ENCODE measurements around the gene AGPS.
"Not testable (repeated sequence)": the region's sequence is repeated elsewhere in the genome, so short reads cannot be mapped to it uniquely, and the experiment has no call there.

Gene AGPS

DNA sequence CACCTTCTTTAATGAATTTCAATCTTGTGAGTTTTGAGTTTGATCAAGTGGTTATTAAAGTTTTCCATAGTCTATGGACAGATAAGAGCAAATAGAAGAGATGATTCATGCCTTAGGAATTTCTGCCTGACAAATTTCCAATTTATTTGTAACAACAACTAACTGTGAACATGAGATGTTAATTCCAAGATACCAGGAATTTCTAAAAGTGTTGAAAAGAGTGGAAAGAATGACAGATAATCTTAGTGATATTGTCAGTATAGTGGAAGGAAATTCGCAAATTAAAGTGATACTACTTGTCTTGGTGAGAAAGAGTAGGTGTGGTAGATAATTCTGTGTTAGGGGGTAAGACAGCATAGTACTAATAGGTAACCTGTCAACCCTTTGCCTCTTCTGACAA, 82.4 kb downstream of the AGPS start:
- DNase-seq (ENCODE audit: low read depth), result peak; percentile 66

GRCh38 chr2:177476897-177477296, 84.3 kb downstream of the AGPS start:
- DNase-seq (ENCODE audit: low read depth), result no peak

DNA sequence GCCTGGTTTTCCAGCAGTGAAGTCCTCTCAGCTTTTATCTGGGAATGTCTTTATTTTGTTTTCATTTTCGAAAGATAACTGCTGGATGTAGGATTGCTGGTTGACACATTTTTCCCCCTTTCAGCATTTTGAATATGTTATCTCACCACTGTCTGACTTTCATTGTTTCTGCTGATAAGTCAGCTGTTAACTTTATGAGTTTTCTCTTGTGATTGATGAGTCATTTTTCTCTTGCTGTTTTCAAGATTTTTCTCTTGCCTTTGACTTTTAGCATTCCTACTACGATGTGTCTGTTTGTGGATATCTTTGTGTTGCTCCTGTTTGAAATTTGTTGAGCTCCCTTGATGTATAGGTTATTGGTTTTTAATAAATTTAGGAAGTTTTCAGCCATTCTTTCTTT, 85.5 kb downstream of the AGPS start:
- no peak for DNase-seq (ENCODE audit: low read depth)

DNA sequence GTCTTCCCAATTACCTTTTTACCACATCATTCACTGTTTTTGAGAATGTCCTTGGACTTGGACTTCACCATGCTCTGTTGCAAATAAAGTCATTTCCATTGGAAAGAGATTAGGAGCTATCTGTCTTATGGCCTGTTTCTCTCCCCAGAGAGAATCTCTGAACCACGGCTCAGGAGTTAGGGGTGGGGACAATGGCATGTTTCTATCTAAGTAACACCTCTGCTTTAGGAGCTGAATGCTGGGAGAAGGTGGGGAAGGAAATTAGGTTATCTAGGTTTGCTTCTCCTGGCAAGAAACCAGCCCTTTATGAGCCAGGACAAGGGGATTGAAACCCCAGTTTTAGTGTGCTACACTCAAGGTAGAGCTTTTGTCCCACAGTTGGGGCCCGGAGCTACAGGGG, 86.3 kb downstream of the AGPS start:
- no peak for DNase-seq (ENCODE audit: low read depth)

DNA sequence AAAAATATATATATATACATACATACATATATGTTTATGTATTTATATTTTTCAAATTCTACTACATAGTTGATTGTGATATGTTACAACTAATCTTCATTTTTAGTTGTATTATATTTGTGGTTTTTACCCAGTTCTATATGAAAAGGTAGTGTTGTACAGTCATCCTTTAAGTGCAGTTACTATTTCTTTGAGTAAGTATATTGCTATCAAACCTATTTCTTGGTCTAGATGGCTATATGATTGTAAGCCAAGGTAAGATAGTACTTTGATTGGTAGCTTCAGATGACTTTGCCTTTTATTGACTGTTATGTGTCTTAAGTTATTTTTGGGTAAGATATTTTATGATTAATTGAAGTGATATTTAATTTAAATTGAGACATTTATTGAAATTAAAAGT, 89.6 kb downstream of the AGPS start:
- no peak for DNase-seq (ENCODE audit: low read depth)

DNA sequence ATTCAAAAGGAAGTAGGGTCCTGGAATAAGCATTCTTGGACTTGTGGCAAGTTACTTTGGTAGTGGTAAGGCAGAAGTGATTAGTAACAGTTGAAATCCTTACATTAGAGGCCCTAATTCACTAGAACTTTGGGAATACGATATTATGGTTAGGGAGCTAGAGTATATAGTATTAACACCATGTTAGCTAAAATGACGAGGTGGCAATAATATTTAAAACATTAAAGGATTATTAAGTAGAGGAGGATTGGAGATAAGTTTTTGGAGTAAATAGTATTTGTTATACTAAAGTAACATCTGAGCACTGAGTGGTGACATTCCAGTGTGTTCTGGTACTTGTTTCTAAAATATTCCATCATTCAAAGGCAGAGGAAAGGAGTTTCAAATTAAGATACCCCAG, 91.0 kb downstream of the AGPS start:
- no peak for DNase-seq (ENCODE audit: low read depth)

- DNase-seq (ENCODE audit: low read depth), result peak; percentile 61
These were observed 91.7 kb downstream of the AGPS start for GRCh38 chr2:177484180-177484795.

- not testable (repeated sequence) for DNase-seq (ENCODE audit: low read depth)
These were observed 93.1 kb downstream of the AGPS start for GRCh38 chr2:177485657-177486056.

DNA sequence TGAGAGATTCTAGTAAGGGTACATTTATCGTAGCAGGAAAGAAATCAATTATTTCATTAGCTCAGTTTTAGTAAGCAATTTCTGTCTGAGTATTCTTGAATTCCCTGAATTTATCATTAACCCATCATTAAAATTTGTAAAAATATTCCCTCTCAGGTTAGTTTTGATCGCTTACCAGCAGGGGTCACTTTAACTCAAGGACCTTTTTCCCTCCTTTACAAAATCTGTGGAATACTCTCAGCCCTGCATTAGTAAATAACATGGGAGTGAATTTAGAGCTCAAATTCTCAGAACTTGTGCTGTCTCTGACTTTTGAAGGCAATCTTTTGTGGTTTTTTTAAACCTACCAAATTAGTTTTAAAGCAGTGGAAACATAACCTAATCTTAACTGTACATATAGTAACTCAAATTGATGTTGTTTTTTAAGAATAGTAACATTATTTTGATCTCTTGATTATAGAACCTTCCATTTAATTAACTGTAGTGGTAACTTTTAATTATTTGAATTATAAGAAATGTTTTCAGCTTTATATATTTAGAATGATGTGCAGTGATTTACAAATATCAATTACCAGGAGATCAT, 97.2 kb downstream of the AGPS start:
- DNase-seq (ENCODE audit: low read depth), result peak; percentile 35

GRCh38 chr2:177495945-177496344, 103.4 kb downstream of the AGPS start:
- DNase-seq (ENCODE audit: low read depth), result no peak

- no peak for DNase-seq (ENCODE audit: low read depth)
These were observed 104.3 kb downstream of the AGPS start for GRCh38 chr2:177496921-177497320.

DNA sequence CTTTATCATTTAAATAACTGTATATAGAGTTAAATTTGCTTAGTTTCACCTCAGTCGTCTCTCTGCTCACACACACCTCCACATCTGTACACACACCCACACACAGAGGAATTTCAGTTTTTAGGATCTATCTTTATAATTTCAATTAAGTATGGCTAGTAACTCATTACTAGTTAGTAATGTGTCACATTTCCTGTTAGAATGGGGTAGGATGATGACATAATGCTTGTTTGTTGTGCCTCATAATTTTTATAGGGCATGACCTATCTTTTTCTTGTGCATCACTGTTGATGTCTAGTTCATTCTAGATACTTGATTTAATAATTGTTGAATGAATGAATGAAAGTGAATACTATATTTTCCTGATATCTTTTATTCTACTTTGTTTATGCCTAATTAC, 108.6 kb downstream of the AGPS start:
- no peak for DNase-seq (ENCODE audit: low read depth)

DNA sequence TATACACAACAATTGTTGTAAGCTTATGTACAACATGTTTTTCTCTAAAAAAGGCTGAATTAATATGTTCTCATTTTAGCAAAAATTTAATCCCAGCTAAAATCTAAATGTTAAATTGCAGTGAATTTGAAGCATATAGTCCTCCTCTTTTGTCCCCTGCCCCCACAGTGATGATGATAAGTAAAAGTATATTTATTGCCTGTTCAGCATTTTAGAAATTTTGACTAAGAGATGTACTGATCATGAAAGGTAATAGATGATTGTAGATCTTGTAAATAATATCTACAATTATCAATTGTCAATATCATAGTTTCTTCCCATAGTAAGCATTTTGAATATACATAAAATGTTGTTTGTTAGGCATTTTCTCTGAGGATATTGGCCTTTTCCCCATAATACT, 113.9 kb downstream of the AGPS start:
- no peak for DNase-seq (ENCODE audit: low read depth)

- DNase-seq (ENCODE audit: low read depth), result no peak
These were observed 114.4 kb downstream of the AGPS start for GRCh38 chr2:177506998-177507397.

- DNase-seq (ENCODE audit: low read depth), result no peak
These were observed 124.4 kb downstream of the AGPS start for GRCh38 chr2:177516824-177517544.

DNA sequence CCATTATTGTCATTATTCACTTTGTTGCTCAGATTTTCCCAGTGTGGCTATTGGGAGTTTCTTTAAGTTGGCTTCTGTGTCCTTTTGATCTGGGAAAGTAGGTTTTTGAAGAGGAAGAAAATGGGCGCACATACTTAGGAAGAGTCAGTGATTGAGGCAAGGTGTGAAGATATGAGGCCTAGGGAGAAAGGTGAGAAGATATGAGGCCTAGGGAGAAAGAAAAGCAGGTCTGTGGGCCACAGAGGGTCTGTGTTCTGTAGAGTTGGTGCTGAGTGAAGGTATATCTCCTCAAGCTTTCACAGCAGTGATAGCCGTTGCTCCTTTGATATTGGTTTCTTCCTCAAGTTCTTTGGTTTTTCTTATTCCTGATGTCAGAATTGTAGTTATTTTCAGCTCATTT, 126.2 kb downstream of the AGPS start:
- DNase-seq (ENCODE audit: low read depth), result no peak

- no peak for DNase-seq (ENCODE audit: low read depth)
These were observed 127.1 kb downstream of the AGPS start for GRCh38 chr2:177519534-177520115.

DNA sequence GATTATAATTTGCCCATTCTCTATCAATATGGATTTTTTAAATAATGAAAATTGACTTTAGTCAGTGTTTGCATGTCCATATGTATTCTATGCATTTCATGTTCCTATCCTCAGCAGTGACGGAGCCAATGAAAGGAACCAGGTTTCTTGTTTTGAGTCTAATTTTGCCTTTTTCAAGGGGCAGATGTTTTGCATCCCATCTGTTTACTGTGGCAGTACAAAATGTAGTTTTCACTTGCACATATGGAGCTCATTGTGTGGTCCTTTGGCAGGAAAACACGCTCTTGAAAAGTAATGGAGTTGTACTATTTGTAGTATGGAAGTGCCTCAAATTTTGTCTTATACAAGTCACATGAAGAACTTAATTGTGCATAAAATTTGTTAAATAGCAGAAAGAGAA, 127.8 kb downstream of the AGPS start:
- no peak for DNase-seq (ENCODE audit: low read depth)

- no peak for DNase-seq (ENCODE audit: low read depth)
These were observed 131.2 kb downstream of the AGPS start for GRCh38 chr2:177523781-177524180.

DNA sequence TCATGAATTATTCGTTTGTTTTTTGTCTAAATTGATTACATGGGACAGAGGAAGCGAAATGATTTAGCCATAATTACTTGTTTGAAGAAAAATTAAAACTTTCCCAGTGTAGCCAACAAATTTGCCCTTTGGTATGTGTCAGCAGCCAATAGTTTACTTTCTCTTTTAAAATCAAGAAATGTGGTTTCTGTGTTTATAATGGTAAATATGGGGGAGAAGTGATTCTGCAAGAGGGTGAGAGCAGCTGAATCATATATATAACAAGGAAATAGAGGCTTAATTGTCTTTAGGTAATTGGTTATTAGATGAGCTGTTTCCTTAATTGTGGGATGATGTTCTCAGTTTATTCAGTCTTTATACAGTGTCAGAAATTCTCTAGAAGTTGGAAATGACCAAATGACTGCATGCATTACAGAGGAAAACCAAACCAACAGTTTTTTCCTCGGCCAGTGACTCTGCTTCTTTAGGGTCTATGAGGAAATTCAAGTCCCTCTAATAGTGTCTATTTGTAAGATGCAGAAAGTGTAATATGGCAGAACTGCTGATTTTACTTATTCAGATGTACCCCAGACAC, 132.9 kb downstream of the AGPS start:
- DNase-seq (ENCODE audit: low read depth), result no peak

DNA sequence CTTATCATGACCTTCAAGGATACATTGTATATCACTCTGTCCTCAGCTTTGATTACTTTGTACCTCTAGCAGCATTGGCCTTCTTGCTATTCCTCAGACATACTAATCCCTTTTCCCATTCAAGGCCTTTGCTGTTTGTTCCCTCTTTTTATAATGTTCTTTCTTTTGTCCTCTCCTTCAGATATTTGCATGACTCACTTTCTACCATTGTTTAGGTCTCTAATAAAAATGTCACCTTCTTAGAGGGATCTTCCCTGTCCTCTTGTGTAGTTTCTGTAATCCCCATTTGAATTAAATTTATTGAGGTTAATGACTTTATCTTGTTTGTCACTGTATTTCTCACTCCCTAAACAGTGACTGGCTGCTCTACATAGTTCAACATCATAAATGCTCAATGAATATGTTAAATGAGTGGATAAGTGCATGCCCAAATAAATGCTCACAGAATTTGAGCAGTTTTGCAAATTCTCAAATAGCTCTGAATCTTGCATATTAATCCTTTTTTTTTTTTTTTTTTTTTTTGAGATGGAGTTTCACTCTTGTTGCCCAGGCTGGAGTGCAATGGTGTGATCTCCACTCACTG, 135.9 kb downstream of the AGPS start:
- DNase-seq (ENCODE audit: low read depth), result no peak

- no peak for DNase-seq (ENCODE audit: low read depth)
These were observed 136.6 kb downstream of the AGPS start for GRCh38 chr2:177529166-177529565.

DNA sequence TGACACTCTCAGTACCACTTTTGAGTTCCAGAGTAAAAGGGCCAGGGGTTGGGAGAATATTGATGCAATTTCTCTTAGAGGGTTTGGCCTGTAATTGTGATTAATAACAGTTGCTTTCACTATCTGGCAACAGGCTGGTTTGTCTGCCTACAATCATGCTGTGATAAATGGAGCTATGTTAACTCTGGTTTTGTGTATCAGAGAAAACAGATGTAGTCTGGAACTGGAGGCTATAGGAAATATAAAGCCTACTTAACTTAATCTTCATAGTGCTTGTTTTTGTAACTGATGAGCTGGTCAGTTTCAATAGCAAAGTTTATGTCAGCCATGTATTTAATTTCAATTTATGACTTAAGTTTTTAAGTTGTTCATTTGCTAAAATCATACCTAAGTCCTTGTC, 138.0 kb downstream of the AGPS start:
- no peak for DNase-seq (ENCODE audit: low read depth)
